A549 (cell line): ENCODE results near the gene GABRR3. TPM values are rescaled to one million over a fixed set of nuclear protein-coding genes. Genes with fewer than 3 reads are reported as not detected.

ENCODE experiments used
- ATAC-seq, 2 experiments: fragments of 200-7000 bp in 1 of 2; fragments of >200 bp in 1 of 2; cut with Nextera tagmentation in 1 of 2; cut with Tn5 transposase in 1 of 2; 3 replicates each; pipeline versions ENCODE4 v1.8.0 to v1.9.1; 2018 to 2020; ENCODE audit warnings: mild to moderate bottlenecking in 1 of 2, moderate library complexity in 1 of 2
- CTCF ChIA-PET: fragments of 300-600 bp; sonication (Branson Sonifier 250); formaldehyde crosslinking; extraction: SDS; loops from one replicate; lab custom pipeline; 2021; ENCODE audit warnings: antibody characterized with exemption, inconsistent platforms; lab: Yijun Ruan, JAX
- POLR2A ChIA-PET: fragments of 350-600 bp; formaldehyde crosslinking; extraction: SDS; loops from one replicate; lab custom pipeline; 2021; ENCODE audit warnings: antibody characterized with exemption, inconsistent platforms; lab: Yijun Ruan, JAX
- DNase-seq, 2 experiments: peaks; one replicate each; pipeline versions ENCODE4 v3.0.0 to v3.0.0-alpha.2; 2011 to 2016; ENCODE audit warnings: low read depth in 1 of 2, low spot score in 1 of 2
- FAIRE-seq: peaks from 2 replicates; lab custom pipeline; 2011; peaks lifted over from hg19 to GRCh38; lab: Jason Lieb, UNC
- H3K27ac ChIP-seq, 2 experiments: fragments of >200 bp; sonication (Bioruptor Twin); formaldehyde crosslinking; 3 replicates each; pipeline ENCODE4 v1.5.1; 2016 to 2017
- H3K4me1 ChIP-seq: fragments of >200 bp; sonication (Bioruptor Twin); formaldehyde crosslinking; 3 replicates; pipeline ENCODE4 v1.6.1; 2016
- H3K4me2 ChIP-seq: fragments of >200 bp; sonication (Bioruptor Twin); formaldehyde crosslinking; 3 replicates; pipeline ENCODE4 v1.6.1; 2016
- H3K4me3 ChIP-seq: fragments of >200 bp; sonication (Bioruptor Twin); formaldehyde crosslinking; 3 replicates; pipeline ENCODE4 v1.5.1; 2016
- H3K9me3 ChIP-seq: fragments of >200 bp; sonication (Bioruptor Twin); formaldehyde crosslinking; 3 replicates; pipeline ENCODE4 v1.6.1; 2016
- CBX8 ChIP-seq: fragments of 200-600 bp; sonication (generic); IDR thresholded peaks from 2 replicates; pipeline ENCODE4 v1.6.1; 2016
- CEBPB ChIP-seq, 2 experiments: fragments of >200 bp in 1 of 2; sonication (Bioruptor Twin) in 1 of 2; formaldehyde crosslinking in 1 of 2; IDR thresholded peaks; 2 replicates each; pipeline ENCODE4 v1.6.1; 2012 to 2016
- CTCF ChIP-seq: fragments of >200 bp; sonication (Bioruptor Twin); formaldehyde crosslinking; IDR thresholded peaks from 3 replicates; pipeline ENCODE4 v1.5.1; 2016
- EP300 ChIP-seq, 2 experiments: fragments of >200 bp; sonication (Bioruptor Twin); formaldehyde crosslinking; IDR thresholded peaks; 2 replicates in 1 of 2; 3 replicates in 1 of 2; pipeline ENCODE4 v1.6.1; 2016 to 2017
- FOSB ChIP-seq: fragments of 250-450 bp; sonication (Bioruptor Pico); IDR thresholded peaks from 2 replicates; pipeline ENCODE4 v1.5.0; 2020; ENCODE audit warnings: mild to moderate bottlenecking, moderate library complexity
- FOSL2 ChIP-seq, 2 experiments: fragments of 450-650 bp in 1 of 2; fragments of >200 bp in 1 of 2; sonication (Bioruptor Twin) in 1 of 2; formaldehyde crosslinking; IDR thresholded peaks; 2 replicates each; pipeline versions ENCODE4 v1.5.0 to v1.6.1; 2016 to 2020; ENCODE audit warnings: mild to moderate bottlenecking in 1 of 2, moderate library complexity in 1 of 2
- FOXS1 ChIP-seq: fragments of 250-450 bp; sonication (Bioruptor Pico); IDR thresholded peaks from 2 replicates; pipeline ENCODE4 v1.5.0; 2020; ENCODE audit warnings: mild to moderate bottlenecking, moderate library complexity
- HDAC2 ChIP-seq: fragments of 200-600 bp; sonication (generic); IDR thresholded peaks from 2 replicates; pipeline ENCODE4 v1.6.1; 2016
- HOXA7 ChIP-seq: fragments of 250-450 bp; sonication (Bioruptor Pico); IDR thresholded peaks from 2 replicates; pipeline ENCODE4 v1.5.0; 2020; ENCODE audit warnings: mild to moderate bottlenecking, moderate library complexity
- HOXB13 ChIP-seq: fragments of 250-450 bp; sonication (Bioruptor Pico); IDR thresholded peaks from 2 replicates; pipeline ENCODE4 v1.5.0; 2020; ENCODE audit warnings: low read depth, mild to moderate bottlenecking, moderate library complexity
- HOXB5 ChIP-seq: fragments of 250-450 bp; sonication (Bioruptor Pico); IDR thresholded peaks from 2 replicates; pipeline ENCODE4 v1.5.0; 2020; ENCODE audit warnings: mild to moderate bottlenecking, moderate library complexity
- JUNB ChIP-seq: fragments of >200 bp; sonication (Bioruptor Twin); formaldehyde crosslinking; IDR thresholded peaks from 2 replicates; pipeline ENCODE4 v1.6.1; 2016
- NR3C1 ChIP-seq: fragments of >200 bp; sonication (Bioruptor Twin); formaldehyde crosslinking; IDR thresholded peaks from 3 replicates; pipeline ENCODE4 v1.6.1; 2017
- PHF8 ChIP-seq: fragments of 200-600 bp; sonication (generic); IDR thresholded peaks from 2 replicates; pipeline ENCODE4 v1.6.1; 2016; ENCODE audit warnings: low read depth, mild to moderate bottlenecking, antibody characterized with exemption, moderate library complexity, borderline replicate concordance
- RAD21 ChIP-seq, 2 experiments: fragments of >200 bp in 1 of 2; sonication (Bioruptor Twin) in 1 of 2; formaldehyde crosslinking in 1 of 2; IDR thresholded peaks in 1 of 2; conservative IDR thresholded peaks in 1 of 2; 2 replicates in 1 of 2; 3 replicates in 1 of 2; pipeline ENCODE4 v1.6.1; 2012 to 2018; ENCODE audit warnings: inconsistent platforms in 1 of 2
- RARB ChIP-seq: fragments of 250-450 bp; sonication (Bioruptor Pico); IDR thresholded peaks from 2 replicates; pipeline ENCODE4 v1.8.0; 2021; ENCODE audit warnings: mild to moderate bottlenecking, moderate library complexity
- SMC3 ChIP-seq: fragments of >200 bp; sonication (Bioruptor Twin); formaldehyde crosslinking; IDR thresholded peaks from 3 replicates; pipeline ENCODE4 v1.6.1; 2018; ENCODE audit warnings: inconsistent platforms
- ZC3H11A ChIP-seq: fragments of 450-650 bp; IDR thresholded peaks from 2 replicates; pipeline ENCODE4 v1.6.1; 2014; ENCODE audit warnings: antibody characterized with exemption, mild to moderate bottlenecking
- WGBS: methylation state at CpG from one replicate; pipeline ENCODE4 v1.1.6; 2017; ENCODE audit errors: missing lambda C conversion rate; 5-methylcytosine and 5-hydroxymethylcytosine counted together
- polyA plus RNA-seq, 4 experiments: library from polyadenylated mRNA; depleted of rRNA in 3 of 4; stranded (reverse); fragments of >200 nt; fragmentation: RNase III in 1 of 4; extraction: RNeasy Plus Mini Kit Qiagen cat#74134 plus additional on column Dnase treatment in 1 of 4; gene quantifications; 2 replicates in 3 of 4; 3 replicates in 1 of 4; pipeline ENCODE4 v1.2.3, GENCODE V29; 2011 to 2017
- TF ChIP-seq, protein P1 (sequence below): IDR thresholded peaks from 2 replicates; pipeline ENCODE4 v1.6.1; 2012; ENCODE audit warnings: low read depth, borderline replicate concordance
- TF ChIP-seq, protein P2 (sequence below): fragments of >200 bp; sonication (Bioruptor Twin); formaldehyde crosslinking; IDR thresholded peaks from 2 replicates; pipeline ENCODE4 v1.6.1; 2016
- TF ChIP-seq, protein P3 (sequence below): fragments of 150-350 bp; IDR thresholded peaks from 2 replicates; pipeline ENCODE4 v1.6.1; 2014; ENCODE audit warnings: low read depth, mild to moderate bottlenecking, low read length

Gene GABRR3
- polyA plus RNA-seq, 2 of the 4 experiments (the other 2 are of a cell fraction) = not detected

- Histone ChIP-seq H3K4me2 (no peak overlapping the region), H3K27ac (no peak overlapping the region), H3K9me3 (no peaks in the 10 kb centered on the region), H3K4me1 (peaks cover 17% of the 10 kb centered on the region; the same call in 2 of the 3 replicates), H3K4me3 (no peak overlapping the region)
- no peak for TF ChIP-seq CBX8
- TF ChIP-seq FOSL2 (IDR thresholded peaks at IDR 0.05) = no peak
- no peak for TF ChIP-seq FOSL2 (CRISPR knock-in tag; IDR thresholded peaks at IDR 0.05)
- TF ChIP-seq RAD21 (conservative IDR thresholded peaks at IDR 0.05 in 1 of 2, IDR thresholded peaks at IDR 0.05 in 1 of 2) = no peak
- TF ChIP-seq JUNB = no peak
- no peak for TF ChIP-seq CTCF
- no peak for TF ChIP-seq PHF8
- no peak for TF ChIP-seq HOXB5 (CRISPR knock-in tag)
- TF ChIP-seq, protein P1, sequence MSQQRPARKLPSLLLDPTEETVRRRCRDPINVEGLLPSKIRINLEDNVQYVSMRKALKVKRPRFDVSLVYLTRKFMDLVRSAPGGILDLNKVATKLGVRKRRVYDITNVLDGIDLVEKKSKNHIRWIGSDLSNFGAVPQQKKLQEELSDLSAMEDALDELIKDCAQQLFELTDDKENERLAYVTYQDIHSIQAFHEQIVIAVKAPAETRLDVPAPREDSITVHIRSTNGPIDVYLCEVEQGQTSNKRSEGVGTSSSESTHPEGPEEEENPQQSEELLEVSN = no peak
- TF ChIP-seq NR3C1 = no peak
- no peak for TF ChIP-seq HOXA7 (CRISPR knock-in tag)
- TF ChIP-seq RARB (CRISPR knock-in tag) = no peak
- TF ChIP-seq CEBPB (IDR thresholded peaks at IDR 0.05) = no peak
- no peak for TF ChIP-seq HOXB13 (CRISPR knock-in tag)
- TF ChIP-seq HDAC2 = no peak
- TF ChIP-seq, protein P2, sequence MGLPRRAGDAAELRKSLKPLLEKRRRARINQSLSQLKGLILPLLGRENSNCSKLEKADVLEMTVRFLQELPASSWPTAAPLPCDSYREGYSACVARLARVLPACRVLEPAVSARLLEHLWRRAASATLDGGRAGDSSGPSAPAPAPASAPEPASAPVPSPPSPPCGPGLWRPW = no peak
- TF ChIP-seq FOXS1 = no peak
- 92% methylated on average over 1 of the region's 1 CpG for WGBS
- ATAC-seq = no peak
- CTCF ChIA-PET = interaction anchor here (0.6 to 1.2 kb wide), 2 partner anchors 9 to 249 kb away, joined by 3 read pairs; no protein-coding TSS in a partner anchor
- DNase-seq = no peak
- no peak for FAIRE-seq
- POLR2A ChIA-PET = no interaction called here
Observed at GRCh38 chr3:97968376-97968775, 66.7 kb downstream of the GABRR3 start.

DNA sequence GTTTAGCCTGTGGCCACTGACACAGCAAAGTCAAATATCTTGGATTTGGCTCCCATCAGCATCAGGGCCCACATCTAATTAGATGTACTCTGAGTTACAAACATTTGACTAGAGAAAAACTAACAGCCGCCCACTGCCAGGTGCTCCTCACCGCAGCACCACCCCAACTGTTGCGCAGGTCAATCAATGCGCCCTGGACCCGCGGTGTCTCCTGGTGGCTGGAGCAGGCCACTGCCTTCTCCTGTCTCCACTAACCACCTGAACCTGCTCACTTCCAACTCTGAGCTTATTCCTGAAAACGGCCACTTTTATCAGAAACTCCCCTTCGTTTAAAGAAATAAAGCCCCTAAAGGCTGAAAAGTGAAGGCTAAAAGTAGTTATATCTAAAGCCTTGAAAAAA, 67.1 kb downstream of the GABRR3 start:
- TF ChIP-seq ZC3H11A = no peak
- no peak for TF ChIP-seq EP300 (IDR thresholded peaks at IDR 0.05)
- 93% methylated on average over 8 of the region's 8 CpGs for WGBS
- POLR2A ChIA-PET = interaction anchor here (0.6 kb wide), 1 partner anchor 405 kb away, joined by 5 read pairs; no protein-coding TSS in a partner anchor
- Histone ChIP-seq H3K4me2 (no peak overlapping the region), H3K4me3 (no peak overlapping the region), H3K4me1 (peaks cover 17% of the 10 kb centered on the region; the same call in 2 of the 3 replicates), H3K9me3 (no peaks in the 10 kb centered on the region), H3K27ac (no peak overlapping the region)
- CTCF ChIA-PET = no interaction called here
- no peak for ATAC-seq
- no peak for DNase-seq
- FAIRE-seq = no peak

DNA sequence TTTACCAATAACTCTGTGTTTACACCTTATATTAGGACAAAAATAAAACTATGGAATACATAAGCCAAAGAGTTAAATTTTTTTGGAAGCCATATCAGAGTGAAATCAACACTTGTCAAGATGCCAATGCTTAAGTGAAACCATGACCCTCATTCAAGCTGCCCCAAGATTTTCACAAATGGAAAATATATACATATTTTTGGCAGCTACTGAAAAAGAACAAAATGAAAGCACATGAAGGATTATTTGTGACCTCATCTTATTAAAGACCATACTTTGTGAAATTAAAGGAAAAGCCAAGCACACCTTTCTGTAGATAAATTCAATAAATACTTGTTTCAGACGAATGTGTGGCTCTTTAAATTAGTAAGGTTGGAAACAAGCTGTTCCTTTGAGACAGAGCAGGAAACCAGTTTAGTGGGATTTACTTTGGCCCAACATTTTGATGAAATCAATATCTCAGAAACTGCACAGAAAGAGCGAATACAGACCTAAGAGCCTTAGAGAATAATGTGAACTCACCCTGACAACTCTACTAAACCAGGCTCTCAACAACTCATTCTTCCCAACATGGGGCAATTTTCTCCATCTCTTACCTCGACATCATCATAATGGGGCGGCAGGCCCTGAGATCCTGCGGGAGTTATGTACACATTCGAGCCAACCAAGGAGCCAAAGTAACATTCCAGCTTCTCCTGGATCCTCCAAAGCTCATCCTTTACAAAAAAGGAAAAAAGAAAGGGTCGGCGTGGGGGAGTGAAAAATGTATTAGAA, 73.9 kb downstream of the GABRR3 start:
- no peak for ATAC-seq
- Histone ChIP-seq H3K9me3 (no peaks in the 10 kb centered on the region), H3K4me2 (no peak overlapping the region), H3K4me3 (no peak overlapping the region), H3K27ac (no peak overlapping the region), H3K4me1 (no peaks in the 10 kb centered on the region)
- TF ChIP-seq, protein P3, sequence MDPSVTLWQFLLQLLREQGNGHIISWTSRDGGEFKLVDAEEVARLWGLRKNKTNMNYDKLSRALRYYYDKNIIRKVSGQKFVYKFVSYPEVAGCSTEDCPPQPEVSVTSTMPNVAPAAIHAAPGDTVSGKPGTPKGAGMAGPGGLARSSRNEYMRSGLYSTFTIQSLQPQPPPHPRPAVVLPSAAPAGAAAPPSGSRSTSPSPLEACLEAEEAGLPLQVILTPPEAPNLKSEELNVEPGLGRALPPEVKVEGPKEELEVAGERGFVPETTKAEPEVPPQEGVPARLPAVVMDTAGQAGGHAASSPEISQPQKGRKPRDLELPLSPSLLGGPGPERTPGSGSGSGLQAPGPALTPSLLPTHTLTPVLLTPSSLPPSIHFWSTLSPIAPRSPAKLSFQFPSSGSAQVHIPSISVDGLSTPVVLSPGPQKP = no peak
- TF ChIP-seq RAD21 (conservative IDR thresholded peaks at IDR 0.05 in 1 of 2, IDR thresholded peaks at IDR 0.05 in 1 of 2) (no peak), NR3C1 (no peak), CBX8 (no peak), PHF8 (no peak), FOXS1 (no peak), FOSB (CRISPR knock-in tag) (no peak), SMC3 (no peak)
- FAIRE-seq = no peak
- ChIA-PET CTCF (interaction anchor here (0.8 to 2.4 kb wide), 2 partner anchors 61 to 62 kb away, joined by 4 to 6 read pairs; no protein-coding TSS in a partner anchor), POLR2A (no interaction called here)
- WGBS = 88% methylated on average over 8 of the region's 8 CpGs
- DNase-seq = no peak
